H1 (cell line): Measurements from ENCODE around the gene MTIF3.

Source experiments
- POLR2A ChIP-seq, 2 experiments: IDR thresholded peaks; 1 replicate in 1 of 2; 2 replicates in 1 of 2; pipeline ENCODE4 v1.6.1; 2011; ENCODE audit warnings: low read depth in 2 of 2, low read length in 2 of 2, mild to moderate bottlenecking in 2 of 2; ENCODE audit errors: control extremely low read depth in 1 of 2
- SIN3A ChIP-seq, 2 experiments: IDR thresholded peaks in 1 of 2; conservative IDR thresholded peaks in 1 of 2; 2 replicates each; pipeline ENCODE4 v1.6.1; 2011 to 2012; ENCODE audit warnings: low read length in 2 of 2, improper control_type of control experiment in 1 of 2, low read depth in 1 of 2, mild to moderate bottlenecking in 1 of 2
- TBP ChIP-seq: IDR thresholded peaks from 2 replicates; pipeline ENCODE4 v1.6.1; 2011; ENCODE audit warnings: low read depth, low read length, improper control_type of control experiment
- TF ChIP-seq, protein P1 (sequence below), 3 experiments: IDR thresholded peaks; 1 replicate in 2 of 3; 2 replicates in 1 of 3; pipeline versions ENCODE4 v1.5.1 to v1.6.1; 2011; ENCODE audit warnings: low read length in 3 of 3, mild to moderate bottlenecking in 3 of 3, inconsistent platforms in 2 of 3, low read depth in 1 of 3, moderate library complexity in 1 of 3; ENCODE audit not compliant: insufficient read depth in 1 of 3; ENCODE audit errors: control extremely low read depth in 1 of 3

DNA sequence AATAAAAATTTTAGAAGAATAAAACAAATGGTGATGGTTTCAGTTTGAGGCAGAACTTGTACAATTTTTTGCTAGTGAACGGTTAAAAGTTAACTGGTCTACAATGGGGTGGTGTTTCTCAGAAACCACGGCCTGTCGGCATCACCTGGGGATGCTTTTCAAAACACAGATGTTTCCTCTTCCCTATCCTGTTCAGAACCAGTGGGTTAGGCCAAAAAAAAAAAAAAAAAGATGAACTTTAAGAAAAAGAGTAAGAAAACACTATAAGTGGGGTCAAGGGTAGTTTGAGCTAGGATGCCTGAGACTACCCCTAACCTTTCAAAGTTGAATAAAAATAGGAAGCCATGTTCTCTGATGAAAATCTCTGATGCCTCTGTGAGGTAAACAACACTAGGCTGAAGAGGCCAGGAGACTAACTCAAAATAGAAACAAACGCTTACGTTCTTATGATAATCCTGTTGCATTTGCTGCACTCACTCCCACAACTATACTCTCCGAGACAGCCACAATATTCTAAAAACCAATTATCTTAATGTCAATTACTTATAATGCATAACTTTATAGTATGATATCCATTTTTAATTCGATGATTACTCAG lies 3.3 kb downstream of the MTIF3 start:
- TF ChIP-seq POLR2A (IDR thresholded peaks at IDR 0.05; ENCODE audit: control extremely low read depth in 1 of 2, low read depth in 2 of 2, low read length in 2 of 2) = no peak
- TF ChIP-seq, protein P1, sequence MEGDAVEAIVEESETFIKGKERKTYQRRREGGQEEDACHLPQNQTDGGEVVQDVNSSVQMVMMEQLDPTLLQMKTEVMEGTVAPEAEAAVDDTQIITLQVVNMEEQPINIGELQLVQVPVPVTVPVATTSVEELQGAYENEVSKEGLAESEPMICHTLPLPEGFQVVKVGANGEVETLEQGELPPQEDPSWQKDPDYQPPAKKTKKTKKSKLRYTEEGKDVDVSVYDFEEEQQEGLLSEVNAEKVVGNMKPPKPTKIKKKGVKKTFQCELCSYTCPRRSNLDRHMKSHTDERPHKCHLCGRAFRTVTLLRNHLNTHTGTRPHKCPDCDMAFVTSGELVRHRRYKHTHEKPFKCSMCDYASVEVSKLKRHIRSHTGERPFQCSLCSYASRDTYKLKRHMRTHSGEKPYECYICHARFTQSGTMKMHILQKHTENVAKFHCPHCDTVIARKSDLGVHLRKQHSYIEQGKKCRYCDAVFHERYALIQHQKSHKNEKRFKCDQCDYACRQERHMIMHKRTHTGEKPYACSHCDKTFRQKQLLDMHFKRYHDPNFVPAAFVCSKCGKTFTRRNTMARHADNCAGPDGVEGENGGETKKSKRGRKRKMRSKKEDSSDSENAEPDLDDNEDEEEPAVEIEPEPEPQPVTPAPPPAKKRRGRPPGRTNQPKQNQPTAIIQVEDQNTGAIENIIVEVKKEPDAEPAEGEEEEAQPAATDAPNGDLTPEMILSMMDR (IDR thresholded peaks at IDR 0.05; ENCODE audit: control extremely low read depth in 1 of 3, insufficient read depth in 1 of 3, low read depth in 1 of 3, low read length in 3 of 3) = no peak
- no peak for TF ChIP-seq TBP
- no peak for TF ChIP-seq SIN3A (conservative IDR thresholded peaks at IDR 0.05 in 1 of 2, IDR thresholded peaks at IDR 0.05 in 1 of 2; ENCODE audit: low read depth in 1 of 2, low read length in 2 of 2)
